ENCODE results near the gene CASQ2.

DNA sequence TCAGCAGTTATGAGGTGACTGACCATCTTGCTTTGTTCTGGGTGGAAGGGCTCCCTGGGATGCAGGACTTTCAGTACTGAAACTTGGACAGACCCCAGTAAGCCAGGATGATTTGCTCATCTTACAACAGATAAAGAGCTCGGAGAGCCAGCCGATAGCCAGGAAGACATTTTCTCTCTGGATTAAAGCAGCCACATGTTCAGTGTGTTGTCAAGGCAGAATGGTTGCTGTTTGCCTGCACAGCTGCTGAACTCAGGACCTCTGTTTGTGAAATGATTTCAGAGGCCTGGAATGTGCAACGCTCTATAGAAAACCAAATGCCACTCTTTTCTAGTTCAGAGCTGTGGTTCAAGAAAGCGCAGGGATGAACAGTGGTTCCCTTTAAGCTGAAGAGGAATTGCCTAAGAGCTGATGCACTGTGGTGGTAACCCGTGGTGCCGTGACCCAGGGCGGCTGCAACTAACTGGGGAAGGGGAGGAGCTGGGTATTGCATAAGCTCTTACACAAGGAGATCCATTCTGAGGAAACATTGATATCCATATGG lies 40.7 kb downstream of the CASQ2 start:
- TF ChIP-seq, protein P1, sequence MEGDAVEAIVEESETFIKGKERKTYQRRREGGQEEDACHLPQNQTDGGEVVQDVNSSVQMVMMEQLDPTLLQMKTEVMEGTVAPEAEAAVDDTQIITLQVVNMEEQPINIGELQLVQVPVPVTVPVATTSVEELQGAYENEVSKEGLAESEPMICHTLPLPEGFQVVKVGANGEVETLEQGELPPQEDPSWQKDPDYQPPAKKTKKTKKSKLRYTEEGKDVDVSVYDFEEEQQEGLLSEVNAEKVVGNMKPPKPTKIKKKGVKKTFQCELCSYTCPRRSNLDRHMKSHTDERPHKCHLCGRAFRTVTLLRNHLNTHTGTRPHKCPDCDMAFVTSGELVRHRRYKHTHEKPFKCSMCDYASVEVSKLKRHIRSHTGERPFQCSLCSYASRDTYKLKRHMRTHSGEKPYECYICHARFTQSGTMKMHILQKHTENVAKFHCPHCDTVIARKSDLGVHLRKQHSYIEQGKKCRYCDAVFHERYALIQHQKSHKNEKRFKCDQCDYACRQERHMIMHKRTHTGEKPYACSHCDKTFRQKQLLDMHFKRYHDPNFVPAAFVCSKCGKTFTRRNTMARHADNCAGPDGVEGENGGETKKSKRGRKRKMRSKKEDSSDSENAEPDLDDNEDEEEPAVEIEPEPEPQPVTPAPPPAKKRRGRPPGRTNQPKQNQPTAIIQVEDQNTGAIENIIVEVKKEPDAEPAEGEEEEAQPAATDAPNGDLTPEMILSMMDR (IDR thresholded peaks at IDR 0.05), result no peak
- TF ChIP-seq ZFX (IDR thresholded peaks at IDR 0.05; ENCODE audit: borderline replicate concordance), result no peak
